NCI-H187 (cell line): ENCODE results near the gene PIP5K1A.
"Not testable (repeated sequence)": the region's sequence is repeated elsewhere in the genome, so short reads cannot be mapped to it uniquely, and the experiment has no call there.

ENCODE experiments used
- DNase-seq, 2 experiments: peaks; one replicate each; lab custom pipeline; 2025; lab: John Stamatoyannopoulos, UW

The PIP5K1A gene

GRCh38 chr1:151254217-151255213 is 56.2 kb downstream of the PIP5K1A start, which contains the start of gene PSMD4:
Gene PSMD4 (plus strand): TSS chr1:151254734. CDS start chr1:151254783, 49 bp downstream.
- peak; percentile 99 for DNase-seq

- no peak for DNase-seq
Observed at GRCh38 chr1:151255381-151255780, 57.0 kb downstream of the PIP5K1A start.

- no peak for DNase-seq
Observed at GRCh38 chr1:151259351-151259750, 61.0 kb downstream of the PIP5K1A start.

- no peak for DNase-seq
Observed at GRCh38 chr1:151265446-151266236, 67.3 kb downstream of the PIP5K1A start.

GRCh38 chr1:151266315-151266714 is 68.0 kb downstream of the PIP5K1A start:
- no peak for DNase-seq

GRCh38 chr1:151266821-151267220 is 68.5 kb downstream of the PIP5K1A start:
- no peak for DNase-seq

GRCh38 chr1:151267760-151268159 is 69.4 kb downstream of the PIP5K1A start:
- no peak for DNase-seq

- no peak for DNase-seq
Observed at GRCh38 chr1:151273924-151274466, 75.6 kb downstream of the PIP5K1A start.

GRCh38 chr1:151275341-151275740 is 77.0 kb downstream of the PIP5K1A start:
- DNase-seq, result not testable (repeated sequence)

GRCh38 chr1:151277249-151277648 is 78.9 kb downstream of the PIP5K1A start:
- DNase-seq, result no peak

- peak; percentile 100 for DNase-seq
Observed at GRCh38 chr1:151281225-151281968, 83.0 kb downstream of the PIP5K1A start.

GRCh38 chr1:151281969-151282882 is 83.9 kb downstream of the PIP5K1A start, which contains the start of gene ZNF687:
Gene ZNF687 (plus strand): TSS chr1:151282299. CDS start chr1:151286292, 3,993 bp downstream.
- peak; percentile 100 for DNase-seq

- DNase-seq, result no peak
Observed at GRCh38 chr1:151282883-151283725, 84.8 kb downstream of the PIP5K1A start.

GRCh38 chr1:151284013-151284577 is 85.7 kb downstream of the PIP5K1A start:
- DNase-seq, result no peak

- no peak for DNase-seq
Observed at GRCh38 chr1:151286619-151287340, 88.4 kb downstream of the PIP5K1A start.

- no peak for DNase-seq
Observed at GRCh38 chr1:151287341-151287699, 89.0 kb downstream of the PIP5K1A start.

GRCh38 chr1:151287767-151288500 is 89.6 kb downstream of the PIP5K1A start:
- DNase-seq, result no peak

- no peak for DNase-seq
Observed at GRCh38 chr1:151288502-151288901, 90.2 kb downstream of the PIP5K1A start.
